Measurements from ENCODE around the gene DAPK1. TPM values are rescaled to one million over a fixed set of nuclear protein-coding genes. Genes with fewer than 3 reads are reported as not detected.

Gene DAPK1
- polyA plus RNA-seq, 1 experiment, result 5.4 TPM

DNA sequence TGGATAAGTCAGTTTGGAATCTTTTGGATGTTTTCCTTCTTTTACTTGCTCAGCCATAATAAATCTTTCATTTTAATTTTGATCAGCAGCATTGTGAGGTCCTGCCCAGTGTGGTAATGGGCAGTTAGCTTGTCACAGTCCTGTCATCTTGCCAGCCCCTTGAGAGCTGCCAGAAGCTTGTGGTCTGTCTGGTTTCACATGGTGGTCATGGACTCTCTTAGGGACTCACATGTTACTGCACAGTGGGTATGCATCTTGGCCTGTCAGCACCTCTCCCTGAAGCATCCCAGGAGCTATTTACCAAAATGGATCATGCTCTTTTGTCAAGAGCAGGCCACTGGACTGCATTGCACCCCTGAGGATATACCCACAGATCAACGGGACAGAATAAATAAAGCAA lies 60.3 kb downstream of the DAPK1 start:
- POLR2A ChIA-PET, result no interaction called here
- no peaks in the 10 kb centered on the region for H3K27me3 ChIP-seq (ENCODE audit: control insufficient read depth, insufficient read depth, low read length)
- no peak for DNase-seq (ENCODE audit: low read depth)

DNA sequence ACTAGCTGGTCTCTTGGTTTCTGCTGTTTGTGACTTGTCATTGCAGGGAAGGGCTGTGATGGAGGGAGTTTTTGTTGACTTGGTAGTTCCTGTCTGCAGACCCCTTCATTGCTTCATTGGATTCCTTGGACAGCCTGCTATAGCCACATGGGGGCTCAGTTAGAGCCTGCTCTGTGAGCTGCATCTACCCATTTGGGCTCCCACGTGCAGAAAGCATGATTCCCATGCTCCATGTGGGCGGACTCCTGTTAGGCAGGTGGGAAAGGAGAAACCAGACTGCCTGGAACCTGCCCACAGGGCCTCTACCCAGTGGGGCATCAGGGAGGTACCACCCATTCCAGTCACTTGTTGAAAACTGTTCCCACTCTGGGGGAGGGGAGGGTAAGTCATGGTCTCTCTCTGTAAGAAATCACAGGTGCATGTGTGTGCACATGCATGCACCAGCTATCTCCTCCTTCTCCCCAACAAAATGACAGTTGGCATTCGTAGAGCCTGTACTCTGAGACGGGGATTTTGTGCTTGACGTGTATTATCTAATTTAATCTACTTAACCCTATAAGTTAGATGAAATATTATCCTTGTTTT lies 61.0 kb downstream of the DAPK1 start:
- H3K27me3 ChIP-seq (ENCODE audit: control insufficient read depth, insufficient read depth, low read length), result no peaks in the 10 kb centered on the region
- no peak overlapping the region for H3K4me3 ChIP-seq (ENCODE audit: low read depth, low read length)
- TF ChIP-seq, protein P1, sequence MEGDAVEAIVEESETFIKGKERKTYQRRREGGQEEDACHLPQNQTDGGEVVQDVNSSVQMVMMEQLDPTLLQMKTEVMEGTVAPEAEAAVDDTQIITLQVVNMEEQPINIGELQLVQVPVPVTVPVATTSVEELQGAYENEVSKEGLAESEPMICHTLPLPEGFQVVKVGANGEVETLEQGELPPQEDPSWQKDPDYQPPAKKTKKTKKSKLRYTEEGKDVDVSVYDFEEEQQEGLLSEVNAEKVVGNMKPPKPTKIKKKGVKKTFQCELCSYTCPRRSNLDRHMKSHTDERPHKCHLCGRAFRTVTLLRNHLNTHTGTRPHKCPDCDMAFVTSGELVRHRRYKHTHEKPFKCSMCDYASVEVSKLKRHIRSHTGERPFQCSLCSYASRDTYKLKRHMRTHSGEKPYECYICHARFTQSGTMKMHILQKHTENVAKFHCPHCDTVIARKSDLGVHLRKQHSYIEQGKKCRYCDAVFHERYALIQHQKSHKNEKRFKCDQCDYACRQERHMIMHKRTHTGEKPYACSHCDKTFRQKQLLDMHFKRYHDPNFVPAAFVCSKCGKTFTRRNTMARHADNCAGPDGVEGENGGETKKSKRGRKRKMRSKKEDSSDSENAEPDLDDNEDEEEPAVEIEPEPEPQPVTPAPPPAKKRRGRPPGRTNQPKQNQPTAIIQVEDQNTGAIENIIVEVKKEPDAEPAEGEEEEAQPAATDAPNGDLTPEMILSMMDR (IDR thresholded peaks at IDR 0.05; ENCODE audit: insufficient read depth, low read depth, low read length), result no peak
- ChIA-PET CTCF (interaction anchor here (2.0 kb wide), 1 partner anchor 15 kb away, joined by 6 read pairs; no protein-coding TSS in a partner anchor), POLR2A (no interaction called here)
- no peaks in the 10 kb centered on the region for H3K36me3 ChIP-seq (ENCODE audit: control insufficient read depth, insufficient read depth, low read length)
- no peak for DNase-seq (ENCODE audit: low read depth)

More for the DNA sequence above, 60.3 kb downstream of the DAPK1 start:
- CTCF ChIA-PET, result interaction anchor here (2.0 kb wide), 1 partner anchor 15 kb away, joined by 6 read pairs; no protein-coding TSS in a partner anchor
- Histone ChIP-seq H3K4me3 (ENCODE audit: low read depth, low read length) (no peak overlapping the region), H3K36me3 (ENCODE audit: control insufficient read depth, insufficient read depth, low read length) (no peaks in the 10 kb centered on the region)
- TF ChIP-seq, protein P1 (IDR thresholded peaks at IDR 0.05; ENCODE audit: insufficient read depth, low read depth, low read length), result no peak

DNA sequence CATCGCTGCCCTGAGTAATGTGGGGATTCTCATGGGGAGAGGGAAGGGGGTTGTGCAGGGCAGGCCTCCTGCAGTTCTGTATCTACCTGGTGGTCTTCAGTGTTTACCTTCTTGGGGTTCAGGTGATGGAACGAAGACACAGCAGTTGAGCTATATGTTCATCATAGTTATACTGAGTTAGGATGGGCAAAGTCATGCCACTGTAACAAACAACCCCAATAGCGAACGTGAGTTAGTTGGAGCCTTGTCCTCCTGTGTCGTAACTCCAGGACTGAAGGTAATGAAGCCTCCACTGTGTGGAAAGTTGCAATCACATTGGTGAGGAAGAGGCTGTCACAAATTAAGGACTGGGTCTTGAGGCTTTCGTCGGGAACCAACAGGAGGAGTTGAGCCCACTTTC lies 64.4 kb downstream of the DAPK1 start:
- Histone ChIP-seq H3K36me3 (ENCODE audit: control insufficient read depth, insufficient read depth, low read length) (no peaks in the 10 kb centered on the region), H3K4me3 (ENCODE audit: low read depth, low read length) (no peak overlapping the region), H3K27me3 (ENCODE audit: control insufficient read depth, insufficient read depth, low read length) (no peaks in the 10 kb centered on the region)
- TF ChIP-seq, protein P1 (IDR thresholded peaks at IDR 0.05; ENCODE audit: insufficient read depth, low read depth, low read length), result no peak
- ChIA-PET POLR2A (no interaction called here), CTCF (interaction anchor here (0.6 to 0.9 kb wide), 2 partner anchors 11 to 12 kb away, joined by 3 to 5 read pairs; no protein-coding TSS in a partner anchor)
- no peak for DNase-seq (ENCODE audit: low read depth)

DNA sequence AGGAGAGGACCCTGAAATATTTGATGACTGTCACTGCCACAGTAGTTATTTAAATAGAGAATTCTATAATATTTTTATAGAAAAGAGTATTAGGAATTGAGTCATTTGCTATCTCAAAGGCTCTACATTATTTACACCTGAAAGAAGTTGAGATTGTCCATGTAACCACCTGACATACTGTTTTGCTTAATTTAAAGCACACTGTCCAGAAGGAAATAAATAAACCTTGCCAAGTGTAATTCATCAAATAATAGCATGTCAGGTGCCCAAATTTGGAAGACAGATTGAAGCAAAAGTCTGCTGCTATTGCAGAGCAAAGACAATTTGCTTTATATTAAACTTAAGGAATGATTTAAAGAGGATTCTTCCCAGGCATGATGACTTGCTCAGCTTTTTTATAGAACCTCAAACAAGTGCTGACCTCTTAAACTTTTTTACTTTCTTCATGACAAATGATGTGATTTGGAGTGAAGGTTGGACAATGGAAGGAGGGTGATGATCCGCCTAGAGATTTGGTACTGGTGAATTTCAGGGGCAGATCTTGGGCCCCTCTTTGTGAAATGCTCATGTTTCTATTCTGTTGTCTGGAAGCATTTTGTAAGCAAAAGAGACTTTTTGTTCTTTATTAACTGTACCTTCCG lies 65.0 kb downstream of the DAPK1 start:
- no peaks in the 10 kb centered on the region for H3K36me3 ChIP-seq (ENCODE audit: control insufficient read depth, insufficient read depth, low read length)
- H3K4me3 ChIP-seq (ENCODE audit: low read depth, low read length), result no peak overlapping the region
- H3K27me3 ChIP-seq (ENCODE audit: control insufficient read depth, insufficient read depth, low read length), result no peaks in the 10 kb centered on the region
- POLR2A ChIA-PET, result no interaction called here
- no peak for DNase-seq (ENCODE audit: low read depth)
- CTCF ChIA-PET, result no interaction called here
- TF ChIP-seq, protein P1 (IDR thresholded peaks at IDR 0.05; ENCODE audit: insufficient read depth, low read depth, low read length), result no peak

DNA sequence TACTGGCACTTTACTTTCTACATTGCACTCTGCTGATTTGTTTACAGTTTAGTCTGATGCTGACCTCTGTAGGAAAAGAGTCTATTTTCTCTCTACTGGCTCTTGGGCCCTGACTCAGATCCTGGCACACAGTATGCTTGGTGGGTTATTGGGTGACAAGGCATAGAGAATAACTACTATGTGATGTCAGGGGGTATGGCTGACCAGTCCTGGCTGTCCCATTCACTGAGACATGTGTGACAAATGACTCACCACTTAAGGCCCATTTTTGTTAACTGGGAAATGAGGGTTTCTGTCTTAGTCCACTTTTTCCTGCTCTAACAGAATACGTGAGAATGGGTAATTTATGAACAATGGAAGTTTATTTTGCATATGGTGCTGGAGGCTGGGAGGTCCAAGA lies 66.4 kb downstream of the DAPK1 start:
- CTCF ChIA-PET, result no interaction called here
- no peak for DNase-seq (ENCODE audit: low read depth)

More for the DNA sequence above, 66.4 kb downstream of the DAPK1 start:
- Histone ChIP-seq H3K27me3 (ENCODE audit: control insufficient read depth, insufficient read depth, low read length) (no peaks in the 10 kb centered on the region), H3K4me3 (ENCODE audit: low read depth, low read length) (no peak overlapping the region), H3K36me3 (ENCODE audit: control insufficient read depth, insufficient read depth, low read length) (no peaks in the 10 kb centered on the region)
- POLR2A ChIA-PET, result no interaction called here
- TF ChIP-seq, protein P1 (IDR thresholded peaks at IDR 0.05; ENCODE audit: insufficient read depth, low read depth, low read length), result no peak
